WTC11 (cell line): Measurements from ENCODE around the gene CLDN9.

Experiments used
- NFE2L1 ChIP-seq: sonication (generic); formaldehyde crosslinking; IDR thresholded peaks from 2 replicates; pipeline ENCODE4 v1.8.1; 2023; ENCODE audit warnings: missing genetic modification reagents
- NR1H2 ChIP-seq: sonication (generic); formaldehyde crosslinking; IDR thresholded peaks from 2 replicates; pipeline ENCODE4 v1.9.0; 2021; ENCODE audit warnings: mild to moderate bottlenecking, moderate library complexity, missing genetic modification reagents
- SOX15 ChIP-seq: fragments of 250-450 bp; sonication (Bioruptor Pico); IDR thresholded peaks from 2 replicates; pipeline ENCODE4 v1.9.0; 2021; ENCODE audit warnings: mild to moderate bottlenecking
- TP53 ChIP-seq: sonication (generic); formaldehyde crosslinking; IDR thresholded peaks from 2 replicates; pipeline ENCODE4 v1.8.1; 2023; ENCODE audit warnings: mild to moderate bottlenecking, missing genetic modification reagents
- TF ChIP-seq, protein P1 (sequence below): fragments of 200-600 bp; IDR thresholded peaks from 2 replicates; pipeline ENCODE4 v1.8.0; 2022; ENCODE audit warnings: antibody characterized with exemption
- TF ChIP-seq, protein P2 (sequence below): sonication (generic); formaldehyde crosslinking; IDR thresholded peaks from 2 replicates; pipeline ENCODE4 v1.8.0; 2022; ENCODE audit warnings: mild to moderate bottlenecking, missing genetic modification reagents

DNA sequence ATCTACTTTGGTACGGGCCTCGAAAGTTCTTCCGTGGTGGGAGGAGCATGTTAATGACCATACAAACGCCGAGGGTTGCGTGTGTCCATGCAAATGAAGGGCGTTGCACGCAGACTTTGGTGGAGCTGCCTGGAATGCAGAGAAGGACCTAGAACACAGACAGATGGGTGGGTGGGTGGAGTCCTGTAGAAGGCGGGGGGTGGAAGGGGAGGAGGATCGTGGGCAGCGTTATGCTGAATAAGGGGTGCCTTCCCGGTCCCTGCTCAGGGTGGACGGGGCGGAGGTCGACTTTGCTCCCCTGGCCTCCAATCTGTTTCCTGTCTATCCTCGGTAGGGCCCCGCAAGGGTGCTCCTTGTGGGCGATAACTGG, 44.4 kb upstream of the CLDN9 start:
- TF ChIP-seq NFE2L1 (CRISPR knock-in tag), result no peak
- TF ChIP-seq, protein P1, sequence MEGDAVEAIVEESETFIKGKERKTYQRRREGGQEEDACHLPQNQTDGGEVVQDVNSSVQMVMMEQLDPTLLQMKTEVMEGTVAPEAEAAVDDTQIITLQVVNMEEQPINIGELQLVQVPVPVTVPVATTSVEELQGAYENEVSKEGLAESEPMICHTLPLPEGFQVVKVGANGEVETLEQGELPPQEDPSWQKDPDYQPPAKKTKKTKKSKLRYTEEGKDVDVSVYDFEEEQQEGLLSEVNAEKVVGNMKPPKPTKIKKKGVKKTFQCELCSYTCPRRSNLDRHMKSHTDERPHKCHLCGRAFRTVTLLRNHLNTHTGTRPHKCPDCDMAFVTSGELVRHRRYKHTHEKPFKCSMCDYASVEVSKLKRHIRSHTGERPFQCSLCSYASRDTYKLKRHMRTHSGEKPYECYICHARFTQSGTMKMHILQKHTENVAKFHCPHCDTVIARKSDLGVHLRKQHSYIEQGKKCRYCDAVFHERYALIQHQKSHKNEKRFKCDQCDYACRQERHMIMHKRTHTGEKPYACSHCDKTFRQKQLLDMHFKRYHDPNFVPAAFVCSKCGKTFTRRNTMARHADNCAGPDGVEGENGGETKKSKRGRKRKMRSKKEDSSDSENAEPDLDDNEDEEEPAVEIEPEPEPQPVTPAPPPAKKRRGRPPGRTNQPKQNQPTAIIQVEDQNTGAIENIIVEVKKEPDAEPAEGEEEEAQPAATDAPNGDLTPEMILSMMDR, result no peak
- no peak for TF ChIP-seq SOX15 (CRISPR knock-in tag)
- TF ChIP-seq, protein P2, sequence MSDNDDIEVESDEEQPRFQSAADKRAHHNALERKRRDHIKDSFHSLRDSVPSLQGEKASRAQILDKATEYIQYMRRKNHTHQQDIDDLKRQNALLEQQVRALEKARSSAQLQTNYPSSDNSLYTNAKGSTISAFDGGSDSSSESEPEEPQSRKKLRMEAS (CRISPR knock-in tag), result no peak
- no peak for TF ChIP-seq NR1H2
- no peak for TF ChIP-seq TP53 (CRISPR knock-in tag)
